NCI-H345 treated with DMSO at 0.1 percent for 48 hours (cell line): ENCODE results near the gene TRIO.

Experiments
- DNase-seq: peaks from one replicate; lab custom pipeline; 2025; ENCODE audit not compliant: unreplicated experiment; lab: John Stamatoyannopoulos, UW

The TRIO gene

DNA sequence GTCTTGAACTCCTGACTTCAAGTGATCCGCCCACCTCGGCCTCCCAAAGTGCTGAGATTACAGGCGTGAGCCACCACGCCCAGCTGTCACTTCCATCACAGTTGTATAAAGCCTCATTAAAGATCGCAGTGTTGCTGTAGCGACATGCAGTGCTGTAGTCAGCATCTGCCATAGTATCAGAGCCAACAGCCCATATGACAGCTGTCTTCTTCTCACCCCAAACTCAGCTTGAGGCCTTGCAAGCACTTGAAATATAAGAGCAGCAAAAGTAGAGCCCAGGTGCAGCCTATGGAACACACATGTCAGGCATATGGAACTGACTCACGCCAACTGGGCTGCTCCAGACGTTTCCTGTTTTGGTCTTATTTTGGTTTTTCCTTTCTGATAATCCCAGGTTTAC is 167.8 kb downstream of the TRIO start:
- DNase-seq, result no peak

DNA sequence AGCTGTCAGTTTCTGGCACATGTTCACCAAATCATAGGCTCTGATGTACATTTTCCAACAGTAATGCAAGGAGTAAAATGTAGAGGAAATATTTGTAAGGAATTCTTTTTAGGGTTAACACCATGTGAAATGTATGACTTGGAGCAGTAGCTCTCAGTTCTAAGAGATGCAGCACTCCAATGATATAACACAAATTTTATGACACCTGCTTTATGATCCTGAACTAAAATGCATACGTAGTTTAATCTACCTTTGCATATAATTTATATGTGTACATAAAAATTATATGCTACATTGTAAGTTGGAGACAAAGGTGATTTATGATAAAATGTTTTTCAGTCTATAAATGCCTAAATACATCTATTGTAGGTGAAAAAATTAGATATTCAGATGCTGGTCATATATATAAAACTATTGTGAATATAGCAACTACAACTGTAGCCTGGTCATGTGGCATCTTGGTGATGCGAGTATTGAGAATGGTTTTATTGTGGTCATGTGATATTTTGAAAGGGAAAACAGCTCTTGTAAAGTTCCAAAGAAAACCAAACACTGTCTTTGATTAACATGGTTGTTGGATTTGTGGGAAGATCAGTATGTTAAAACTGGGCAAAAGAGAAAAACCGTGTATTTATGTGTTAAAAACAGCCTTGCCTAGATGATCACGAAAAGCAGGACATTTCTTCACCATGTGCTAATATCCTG is 171.0 kb downstream of the TRIO start:
- no peak for DNase-seq

DNA sequence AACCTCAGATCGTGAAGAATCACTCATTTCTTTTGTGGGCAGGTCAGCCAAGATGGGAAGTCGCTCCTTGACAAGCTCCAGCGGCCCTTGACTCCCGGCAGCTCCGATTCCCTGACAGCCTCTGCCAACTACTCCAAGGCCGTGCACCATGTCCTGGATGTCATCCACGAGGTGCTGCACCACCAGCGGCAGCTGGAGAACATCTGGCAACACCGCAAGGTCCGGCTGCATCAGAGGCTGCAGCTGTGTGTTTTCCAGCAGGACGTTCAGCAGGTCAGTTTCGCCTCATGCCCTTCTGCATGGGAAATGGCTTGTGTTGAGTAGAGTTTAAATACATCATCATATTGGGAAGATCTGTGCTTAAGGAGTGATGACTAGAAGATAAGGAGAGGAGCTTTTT is 173.3 kb downstream of the TRIO start:
- peak; percentile 98 for DNase-seq

GRCh38 chr5:14319102-14319501 is 176.0 kb downstream of the TRIO start:
- no peak for DNase-seq

GRCh38 chr5:14321936-14322335 is 178.8 kb downstream of the TRIO start:
- DNase-seq, result no peak

DNA sequence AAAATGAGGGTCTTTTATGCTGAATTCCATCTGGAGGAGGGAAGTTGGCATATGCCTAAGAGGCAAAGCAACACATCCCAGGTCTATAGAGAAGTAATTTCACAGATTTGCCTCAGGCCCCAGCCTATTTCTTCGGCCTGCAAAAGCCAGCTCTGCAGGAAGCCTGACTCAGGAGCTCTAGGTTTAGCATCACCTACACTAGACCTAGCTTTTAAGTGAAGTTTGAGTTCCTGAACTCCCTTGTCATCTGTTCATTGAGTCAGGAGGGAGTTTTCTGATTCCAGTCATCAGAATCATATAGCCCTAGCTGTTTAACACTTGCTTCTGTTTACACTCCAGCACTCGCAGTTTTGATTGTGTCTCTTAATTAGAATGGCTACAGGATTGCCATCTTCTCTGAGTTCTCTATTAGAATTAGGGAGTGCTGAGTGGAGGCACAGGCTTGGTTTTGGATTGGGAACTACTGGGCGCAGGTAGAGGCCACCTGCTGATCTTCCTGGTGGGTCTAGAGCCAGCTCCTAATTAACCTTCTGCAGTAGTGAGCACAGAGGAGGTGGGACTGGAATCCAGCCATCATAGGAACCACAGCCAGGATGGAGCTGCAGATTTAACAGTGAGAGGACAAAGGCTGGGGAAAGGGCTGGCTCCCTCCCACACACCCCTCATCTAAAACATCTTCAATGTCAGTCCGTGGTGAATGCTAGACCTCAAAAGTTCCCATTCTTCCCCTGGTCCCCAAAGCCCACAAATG is 179.5 kb downstream of the TRIO start:
- DNase-seq, result no peak

- no peak for DNase-seq
Observed at GRCh38 chr5:14323466-14323865, 180.3 kb downstream of the TRIO start.

GRCh38 chr5:14325369-14325768 is 182.2 kb downstream of the TRIO start:
- no peak for DNase-seq

- DNase-seq, result no peak
Observed at GRCh38 chr5:14326035-14326903, 183.1 kb downstream of the TRIO start.

DNA sequence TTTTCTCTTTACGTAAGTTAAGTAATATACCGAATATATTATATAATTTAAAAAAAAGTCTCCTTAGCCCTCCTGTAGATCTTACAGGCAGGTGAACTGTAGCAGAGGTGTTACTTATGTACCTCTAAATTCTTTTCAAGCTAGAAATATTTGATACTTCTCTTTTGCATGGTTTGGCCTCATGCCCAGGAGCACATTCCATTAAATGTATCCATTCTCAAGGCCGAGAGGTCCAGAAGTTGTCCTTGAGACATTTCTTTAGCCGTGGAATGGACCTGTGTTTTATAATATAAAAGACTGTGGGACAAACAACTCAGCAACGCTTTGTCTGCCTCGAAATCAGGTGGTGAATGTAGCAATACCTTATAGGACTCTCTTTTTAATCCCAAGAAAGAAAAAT is 184.5 kb downstream of the TRIO start:
- no peak for DNase-seq

DNA sequence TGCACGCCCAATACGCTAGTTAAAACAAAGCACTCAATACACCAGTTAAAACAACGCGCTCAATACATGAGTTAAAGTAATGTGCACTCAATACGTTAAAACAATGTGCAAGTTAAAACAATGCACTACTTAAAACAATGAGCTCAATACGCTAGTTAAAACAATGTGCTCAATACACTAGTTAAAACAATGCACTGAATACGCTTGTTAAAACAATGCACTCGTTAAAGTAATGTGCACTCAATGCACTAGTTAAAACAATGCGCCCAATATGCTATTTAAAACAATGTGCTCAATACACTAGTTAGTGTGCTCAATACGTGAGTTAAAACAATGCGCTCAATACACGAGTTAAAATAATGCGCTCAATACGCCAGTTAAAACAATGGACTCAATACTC is 185.0 kb downstream of the TRIO start:
- no peak for DNase-seq

DNA sequence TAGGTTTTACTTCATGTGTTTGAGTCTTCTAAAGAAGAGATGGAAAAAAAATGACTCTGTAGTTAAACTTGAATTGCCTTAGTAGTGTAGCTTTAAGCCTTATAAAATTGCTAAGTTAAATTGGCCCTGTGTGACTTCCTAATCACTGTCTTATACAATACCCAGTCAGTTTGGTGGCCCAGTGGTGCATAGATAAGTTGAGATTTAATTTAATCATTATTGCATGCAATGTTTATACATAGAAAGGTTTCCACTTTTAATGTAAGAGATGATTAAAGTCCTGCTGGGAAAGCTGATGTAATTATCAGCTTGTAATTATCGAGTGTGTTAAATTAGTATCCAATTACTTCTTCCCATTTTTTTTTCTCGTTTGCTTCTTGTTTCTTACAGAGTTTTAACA is 187.1 kb downstream of the TRIO start:
- DNase-seq, result no peak

GRCh38 chr5:14330729-14331385 is 187.7 kb downstream of the TRIO start:
- no peak for DNase-seq

GRCh38 chr5:14331386-14331781 is 188.2 kb downstream of the TRIO start:
- DNase-seq, result no peak

DNA sequence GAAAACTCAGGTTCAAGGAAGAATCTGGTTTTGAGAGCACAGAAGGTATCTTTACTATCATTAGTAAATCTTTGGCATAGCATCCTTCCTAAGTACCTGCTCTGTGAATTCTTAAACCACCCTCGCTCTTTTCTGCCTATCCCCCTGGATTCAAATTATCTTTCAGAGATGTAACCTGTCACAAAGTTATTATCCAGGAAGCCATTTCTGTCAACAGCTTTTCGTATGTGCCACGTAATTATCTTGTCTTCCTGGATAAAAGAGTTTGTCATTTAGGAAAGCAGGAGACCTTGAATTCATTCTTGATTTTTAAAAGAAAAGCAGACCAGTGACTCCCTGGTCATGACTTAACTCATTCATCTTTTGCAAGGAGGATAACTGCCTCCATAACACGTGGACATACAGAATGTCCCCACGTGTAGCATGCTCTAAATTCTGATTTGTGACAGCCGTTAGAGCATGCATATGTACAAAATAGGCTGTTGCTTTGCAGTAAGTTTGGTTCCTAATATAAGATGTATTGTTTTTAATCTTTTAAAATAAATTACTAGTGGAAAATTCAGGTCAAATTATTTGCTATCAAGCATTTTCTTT is 189.0 kb downstream of the TRIO start:
- DNase-seq, result no peak

DNA sequence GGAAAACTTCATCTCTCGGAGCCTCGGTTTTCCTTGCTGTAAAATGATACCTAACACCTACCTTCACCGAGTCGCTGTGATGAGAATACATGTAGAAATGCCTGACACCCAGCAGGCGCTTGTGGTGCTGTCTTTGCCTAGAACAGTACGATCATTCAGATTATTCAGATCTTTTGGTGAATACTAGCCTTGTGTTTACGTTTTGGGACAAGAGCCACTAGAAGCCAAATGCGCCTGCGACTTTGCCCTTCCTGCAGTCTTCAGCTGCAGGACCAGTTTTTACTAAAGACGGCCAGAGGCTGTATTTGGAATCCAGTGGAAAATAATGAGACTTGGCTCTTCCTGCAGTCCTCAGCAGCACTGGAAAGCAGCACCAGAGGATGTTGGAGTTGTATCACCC is 189.6 kb downstream of the TRIO start:
- no peak for DNase-seq

DNA sequence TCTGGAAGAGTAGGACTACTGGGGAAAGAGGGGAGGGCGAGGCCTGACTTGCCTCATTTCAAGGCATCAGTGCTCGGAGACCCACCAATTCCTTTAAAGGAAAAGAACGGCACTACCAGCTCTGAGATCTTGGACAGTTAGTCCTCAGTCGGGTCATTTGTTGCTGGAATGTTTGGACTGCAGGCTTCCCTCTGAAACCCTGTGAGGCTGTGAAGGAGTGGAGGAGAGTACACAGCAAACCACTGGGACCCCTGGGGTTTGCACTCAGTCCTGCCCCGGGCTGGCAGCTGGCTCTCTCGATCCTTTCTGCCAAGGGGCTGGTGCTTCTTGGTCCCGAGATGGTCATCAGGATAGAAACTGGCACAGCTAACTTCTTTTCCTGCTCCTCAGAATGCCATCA is 194.5 kb downstream of the TRIO start:
- DNase-seq, result no peak

DNA sequence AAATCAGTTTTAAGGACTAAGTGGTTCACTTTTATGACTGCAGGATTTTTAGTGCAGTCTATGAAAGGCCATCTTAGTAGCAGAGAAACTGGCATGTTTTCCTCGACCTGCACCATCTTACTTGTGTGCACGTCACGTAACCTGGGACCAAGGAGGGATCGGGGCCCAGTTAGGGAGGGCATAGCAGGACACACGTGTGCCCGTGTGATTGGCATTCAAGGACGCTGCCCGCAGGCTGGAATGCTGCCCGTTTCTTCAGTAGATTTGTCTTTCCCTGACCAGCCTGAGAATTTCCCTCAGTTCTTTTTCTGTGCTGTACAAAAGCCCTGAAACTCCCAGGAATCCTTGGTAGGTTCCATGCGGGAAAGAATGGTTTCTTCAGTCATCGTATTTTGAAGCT is 196.3 kb downstream of the TRIO start:
- DNase-seq, result no peak

DNA sequence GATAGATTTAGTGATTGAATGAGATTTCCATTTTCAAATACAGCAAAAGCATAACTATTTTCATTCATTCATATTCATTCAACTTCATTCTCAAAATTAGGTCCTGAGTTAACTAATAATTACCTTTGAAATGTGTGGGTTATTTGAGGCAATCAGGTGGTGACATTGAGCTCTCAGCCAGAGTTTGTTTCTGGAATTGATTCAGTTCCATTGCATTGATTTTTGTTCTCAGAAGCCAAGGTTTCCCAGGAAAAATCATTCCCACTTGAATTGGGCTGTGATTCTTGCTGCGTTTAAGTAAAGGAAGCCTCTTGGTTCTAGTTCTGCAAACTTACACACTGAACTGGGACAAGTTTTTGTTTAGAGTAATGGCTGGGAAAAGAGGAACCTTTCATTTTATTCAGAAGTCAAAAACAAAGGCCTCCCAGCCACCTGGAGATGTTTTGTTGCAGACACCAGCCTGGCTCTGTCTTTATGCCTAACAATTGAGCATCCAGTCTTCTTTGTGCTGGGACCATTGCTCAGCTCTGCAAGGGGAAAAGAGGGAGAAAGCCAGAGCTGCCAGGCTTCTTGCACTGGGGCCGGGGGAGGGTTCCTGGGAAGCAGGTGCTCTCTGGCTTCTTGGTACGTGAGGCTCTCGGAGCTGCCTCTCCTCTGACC is 198.6 kb downstream of the TRIO start:
- no peak for DNase-seq

DNA sequence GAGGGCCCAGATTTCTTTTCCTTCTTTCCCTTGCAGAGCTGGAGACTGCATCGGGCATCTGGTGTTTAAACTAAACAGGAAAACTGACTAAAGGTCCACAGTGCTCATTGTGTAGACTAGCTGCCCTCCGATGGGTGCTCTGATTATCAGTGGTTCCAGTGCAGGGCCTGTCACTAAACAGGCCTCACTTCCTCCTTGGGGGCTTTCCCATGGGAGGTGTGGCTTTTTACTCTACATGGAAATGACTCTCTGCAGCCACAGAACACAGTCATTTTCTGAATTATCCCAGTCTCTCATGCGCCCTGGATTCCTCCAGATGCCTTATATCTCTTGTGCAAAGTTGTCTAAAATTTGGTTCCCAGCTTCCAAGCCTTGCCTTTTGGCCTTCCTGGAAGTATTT is 199.2 kb downstream of the TRIO start:
- no peak for DNase-seq
